ENCODE results near the gene RPRD1A.
"Not testable (repeated sequence)": the region's sequence is repeated elsewhere in the genome, so short reads cannot be mapped to it uniquely, and the experiment has no call there.

Gene RPRD1A

GRCh38 chr18:36078751-36079529 lies 11.6 kb upstream of the RPRD1A start:
- DNase-seq (ENCODE audit: low read depth) = peak; percentile 77

GRCh38 chr18:36077764-36078163 lies 10.4 kb upstream of the RPRD1A start:
- DNase-seq (ENCODE audit: low read depth) = not testable (repeated sequence)

- DNase-seq (ENCODE audit: low read depth) = peak; percentile 82
These were observed 8.7 kb upstream of the RPRD1A start for GRCh38 chr18:36075862-36076587.

- no peak for DNase-seq (ENCODE audit: low read depth)
These were observed 7.1 kb upstream of the RPRD1A start for GRCh38 chr18:36074435-36074834.

- no peak for DNase-seq (ENCODE audit: low read depth)
These were observed 6.3 kb upstream of the RPRD1A start for GRCh38 chr18:36073676-36074075.

GRCh38 chr18:36072406-36072805 lies 5.0 kb upstream of the RPRD1A start:
- DNase-seq (ENCODE audit: low read depth) = not testable (repeated sequence)

- DNase-seq (ENCODE audit: low read depth) = no peak
These were observed 689 bp downstream of the RPRD1A start for GRCh38 chr18:36066686-36067054.

GRCh38 chr18:36066001-36066400 lies 1.4 kb downstream of the RPRD1A start:
- peak; percentile 17 for DNase-seq (ENCODE audit: low read depth)

- DNase-seq (ENCODE audit: low read depth) = not testable (repeated sequence)
These were observed 2.6 kb downstream of the RPRD1A start for GRCh38 chr18:36064809-36065079.

GRCh38 chr18:36064027-36064808 lies 3.1 kb downstream of the RPRD1A start:
- no peak for DNase-seq (ENCODE audit: low read depth)

- DNase-seq (ENCODE audit: low read depth) = no peak
These were observed 8.7 kb downstream of the RPRD1A start for GRCh38 chr18:36058674-36059073.

- no peak for DNase-seq (ENCODE audit: low read depth)
These were observed 15.6 kb downstream of the RPRD1A start for GRCh38 chr18:36051760-36052159.

GRCh38 chr18:36050479-36050878 lies 16.9 kb downstream of the RPRD1A start:
- no peak for DNase-seq (ENCODE audit: low read depth)

- DNase-seq (ENCODE audit: low read depth) = no peak
These were observed 19.8 kb downstream of the RPRD1A start for GRCh38 chr18:36047521-36047920.

- no peak for DNase-seq (ENCODE audit: low read depth)
These were observed 20.5 kb downstream of the RPRD1A start for GRCh38 chr18:36046898-36047297.

GRCh38 chr18:36045241-36045991 lies 21.9 kb downstream of the RPRD1A start:
- no peak for DNase-seq (ENCODE audit: low read depth)

- no peak for DNase-seq (ENCODE audit: low read depth)
These were observed 24.2 kb downstream of the RPRD1A start for GRCh38 chr18:36043153-36043552.

- no peak for DNase-seq (ENCODE audit: low read depth)
These were observed 26.2 kb downstream of the RPRD1A start for GRCh38 chr18:36041146-36041545.

GRCh38 chr18:36038102-36038663 lies 29.2 kb downstream of the RPRD1A start:
- no peak for DNase-seq (ENCODE audit: low read depth)

GRCh38 chr18:36035253-36035652 lies 32.1 kb downstream of the RPRD1A start:
- peak; percentile 78 for DNase-seq (ENCODE audit: low read depth)

GRCh38 chr18:36034299-36034895 lies 33.0 kb downstream of the RPRD1A start:
- DNase-seq (ENCODE audit: low read depth) = no peak

All from EH (cell line).